ENCODE measurements around the gene EXOC4.

EXOC4 gene

DNA sequence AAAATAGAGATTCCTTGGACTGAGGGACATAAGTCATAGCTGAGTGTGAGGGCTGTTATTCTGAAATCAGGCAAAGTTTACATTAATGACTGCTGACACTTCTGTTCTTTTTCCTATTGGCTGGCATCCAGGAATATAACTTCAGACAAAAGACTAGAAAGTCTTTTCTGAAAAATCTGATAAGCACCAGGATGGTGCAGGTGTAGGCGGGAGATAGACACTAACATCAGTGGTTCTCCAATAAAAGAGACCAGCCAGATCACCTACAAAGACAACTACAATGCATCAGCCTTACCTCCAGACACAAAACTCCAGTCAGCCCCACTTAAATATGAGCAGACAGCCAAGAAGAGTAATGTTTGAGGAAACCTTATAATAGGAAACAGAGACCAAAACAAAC lies 705.9 kb downstream of the EXOC4 start:
- Histone ChIP-seq H3K9ac (ENCODE audit: insufficient read length, low read depth) (no peak overlapping the region), H3K36me3 (ENCODE audit: insufficient read depth, insufficient read length, low read length) (no peaks in the 10 kb centered on the region), H3K27me3 (ENCODE audit: insufficient read depth, insufficient read length) (no peaks in the 10 kb centered on the region), H3K9me3 (ENCODE audit: insufficient read depth, low read length) (peaks cover 16% of the 10 kb centered on the region; the same call in 1 of the 2 replicates), H3K4me3 (ENCODE audit: insufficient read length, low read depth) (no peak overlapping the region), H3K4me1 (ENCODE audit: insufficient read depth, insufficient read length) (no peaks in the 10 kb centered on the region)
- no peak for DNase-seq (ENCODE audit: low read depth, low spot score)
- no peak for TF ChIP-seq ZNF274 (IDR thresholded peaks at IDR 0.05; ENCODE audit: low read depth, low read length)
- no peak for TF ChIP-seq SUZ12 (IDR thresholded peaks at IDR 0.05; ENCODE audit: extremely low read depth, insufficient read depth, insufficient read length)
- no peak for TF ChIP-seq YY1 (IDR thresholded peaks at IDR 0.05; ENCODE audit: insufficient read depth, insufficient read length)

- Histone ChIP-seq H3K9me3 (ENCODE audit: insufficient read depth, low read length) (peaks cover 15% of the 10 kb centered on the region; the same call in 1 of the 2 replicates), H3K27me3 (ENCODE audit: insufficient read depth, insufficient read length) (no peaks in the 10 kb centered on the region), H3K36me3 (ENCODE audit: insufficient read depth, insufficient read length, low read length) (no peaks in the 10 kb centered on the region), H3K9ac (ENCODE audit: insufficient read length, low read depth) (no peak overlapping the region), H3K4me1 (ENCODE audit: insufficient read depth, insufficient read length) (no peaks in the 10 kb centered on the region), H3K4me3 (ENCODE audit: insufficient read length, low read depth) (no peak overlapping the region)
- no peak for DNase-seq (ENCODE audit: low read depth, low spot score)
- TF ChIP-seq ZNF274 (IDR thresholded peaks at IDR 0.05; ENCODE audit: low read depth, low read length): no peak
- no peak for TF ChIP-seq YY1 (IDR thresholded peaks at IDR 0.05; ENCODE audit: insufficient read depth, insufficient read length)
- no peak for TF ChIP-seq SUZ12 (IDR thresholded peaks at IDR 0.05; ENCODE audit: extremely low read depth, insufficient read depth, insufficient read length)
Observed at GRCh38 chr7:133959505-133959904, 706.6 kb downstream of the EXOC4 start.

DNA sequence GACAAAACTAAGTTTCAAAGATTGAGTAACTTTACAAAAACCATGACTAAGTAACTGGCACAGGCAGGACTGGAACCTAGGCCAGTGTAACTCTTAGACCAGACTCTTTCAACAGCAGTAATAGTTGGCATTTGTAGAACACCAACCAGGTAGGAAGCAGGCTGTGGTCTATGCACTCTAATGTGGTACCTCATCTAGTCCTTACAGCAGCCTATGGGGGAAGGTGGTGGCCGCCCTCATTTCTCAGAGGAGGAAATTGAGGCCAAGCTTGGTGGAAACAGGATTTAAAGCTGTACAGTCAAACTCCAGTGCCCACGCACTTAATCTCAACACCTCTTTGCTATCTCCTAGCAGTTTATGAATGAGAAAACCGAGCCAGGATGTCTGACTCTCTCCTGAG lies 708.8 kb downstream of the EXOC4 start:
- Histone ChIP-seq H3K9me3 (ENCODE audit: insufficient read depth, low read length) (no peaks in the 10 kb centered on the region), H3K4me1 (ENCODE audit: insufficient read depth, insufficient read length) (no peaks in the 10 kb centered on the region), H3K27me3 (ENCODE audit: insufficient read depth, insufficient read length) (no peaks in the 10 kb centered on the region), H3K36me3 (ENCODE audit: insufficient read depth, insufficient read length, low read length) (no peaks in the 10 kb centered on the region), H3K9ac (ENCODE audit: insufficient read length, low read depth) (no peak overlapping the region), H3K4me3 (ENCODE audit: insufficient read length, low read depth) (no peak overlapping the region)
- TF ChIP-seq YY1 (IDR thresholded peaks at IDR 0.05; ENCODE audit: insufficient read depth, insufficient read length) (no peak), ZNF274 (IDR thresholded peaks at IDR 0.05; ENCODE audit: low read depth, low read length) (no peak), SUZ12 (IDR thresholded peaks at IDR 0.05; ENCODE audit: extremely low read depth, insufficient read depth, insufficient read length) (no peak)
- no peak for DNase-seq (ENCODE audit: low read depth, low spot score)

DNA sequence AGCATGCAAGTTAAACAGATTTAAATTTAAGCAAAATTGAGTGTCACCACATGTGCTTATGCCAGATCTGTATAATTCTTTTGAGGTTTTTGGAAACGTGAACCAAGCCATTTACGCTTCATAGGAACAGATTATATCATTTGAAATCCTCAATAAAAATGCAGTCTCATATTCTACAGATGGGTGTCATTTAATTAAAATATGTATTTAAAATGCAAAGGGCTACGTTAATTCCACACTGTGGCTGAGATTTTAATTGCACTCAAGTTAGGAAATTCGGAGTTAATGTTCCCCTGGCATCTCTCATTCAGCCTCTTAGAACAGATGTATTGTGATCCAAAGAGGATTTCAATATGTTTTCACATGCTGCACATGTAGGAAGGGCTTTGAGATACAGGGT lies 709.8 kb downstream of the EXOC4 start:
- Histone ChIP-seq H3K9me3 (ENCODE audit: insufficient read depth, low read length) (no peaks in the 10 kb centered on the region), H3K27me3 (ENCODE audit: insufficient read depth, insufficient read length) (no peaks in the 10 kb centered on the region), H3K36me3 (ENCODE audit: insufficient read depth, insufficient read length, low read length) (no peaks in the 10 kb centered on the region), H3K9ac (ENCODE audit: insufficient read length, low read depth) (no peak overlapping the region), H3K4me1 (ENCODE audit: insufficient read depth, insufficient read length) (no peaks in the 10 kb centered on the region), H3K4me3 (ENCODE audit: insufficient read length, low read depth) (no peak overlapping the region)
- TF ChIP-seq YY1 (IDR thresholded peaks at IDR 0.05; ENCODE audit: insufficient read depth, insufficient read length) (no peak), ZNF274 (IDR thresholded peaks at IDR 0.05; ENCODE audit: low read depth, low read length) (no peak), SUZ12 (IDR thresholded peaks at IDR 0.05; ENCODE audit: extremely low read depth, insufficient read depth, insufficient read length) (no peak)
- DNase-seq (ENCODE audit: low read depth, low spot score): no peak

DNA sequence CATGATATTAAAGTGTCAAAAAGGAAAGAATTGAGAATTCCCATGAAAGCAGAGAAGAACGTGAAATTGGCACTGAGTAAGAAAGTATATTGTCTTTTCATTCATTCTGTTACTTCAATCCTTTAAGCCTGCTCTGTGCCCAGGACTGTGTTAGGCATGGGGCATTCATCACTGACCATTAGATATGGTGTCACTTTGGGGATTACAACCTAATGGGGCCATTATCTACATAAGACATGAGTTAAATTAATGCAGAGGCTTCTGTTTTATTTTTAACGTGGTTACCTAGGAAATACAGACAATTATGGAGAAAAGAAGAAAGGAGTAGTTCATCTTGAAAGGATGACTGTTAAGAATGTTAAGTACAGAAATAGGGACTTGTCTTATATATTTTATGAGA lies 710.8 kb downstream of the EXOC4 start:
- H3K4me1 ChIP-seq (ENCODE audit: insufficient read depth, insufficient read length): no peaks in the 10 kb centered on the region
- TF ChIP-seq ZNF274 (IDR thresholded peaks at IDR 0.05; ENCODE audit: low read depth, low read length): no peak
- no peak for TF ChIP-seq YY1 (IDR thresholded peaks at IDR 0.05; ENCODE audit: insufficient read depth, insufficient read length)
- no peak for TF ChIP-seq SUZ12 (IDR thresholded peaks at IDR 0.05; ENCODE audit: extremely low read depth, insufficient read depth, insufficient read length)
- H3K27me3 ChIP-seq (ENCODE audit: insufficient read depth, insufficient read length): no peaks in the 10 kb centered on the region
- H3K9me3 ChIP-seq (ENCODE audit: insufficient read depth, low read length): no peaks in the 10 kb centered on the region
- no peak overlapping the region for H3K4me3 ChIP-seq (ENCODE audit: insufficient read length, low read depth)
- no peak for DNase-seq (ENCODE audit: low read depth, low spot score)
- H3K36me3 ChIP-seq (ENCODE audit: insufficient read depth, insufficient read length, low read length): no peaks in the 10 kb centered on the region
- H3K9ac ChIP-seq (ENCODE audit: insufficient read length, low read depth): no peak overlapping the region

DNA sequence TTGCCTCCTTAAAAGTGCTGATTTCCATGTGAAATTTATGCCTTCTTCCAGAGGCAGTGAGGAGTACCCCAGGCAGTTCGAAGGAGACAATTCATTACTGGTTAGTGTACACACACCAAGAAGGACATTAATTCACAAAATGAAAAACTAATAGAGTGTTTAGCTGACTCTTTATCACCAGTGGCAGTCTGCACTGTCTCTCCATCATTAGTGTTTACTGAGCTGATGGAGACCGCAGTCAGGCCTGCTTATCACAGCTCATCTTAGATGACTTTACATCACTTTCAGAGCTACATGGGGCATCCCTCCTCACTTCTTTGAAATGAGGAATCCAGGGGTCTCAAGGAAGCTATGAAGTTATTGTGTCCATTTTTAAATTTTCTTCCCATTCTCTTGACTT lies 718.7 kb downstream of the EXOC4 start:
- TF ChIP-seq SUZ12 (IDR thresholded peaks at IDR 0.05; ENCODE audit: extremely low read depth, insufficient read depth, insufficient read length) (no peak), ZNF274 (IDR thresholded peaks at IDR 0.05; ENCODE audit: low read depth, low read length) (no peak), YY1 (IDR thresholded peaks at IDR 0.05; ENCODE audit: insufficient read depth, insufficient read length) (no peak)
- no peaks in the 10 kb centered on the region for H3K9me3 ChIP-seq (ENCODE audit: insufficient read depth, low read length)
- no peaks in the 10 kb centered on the region for H3K36me3 ChIP-seq (ENCODE audit: insufficient read depth, insufficient read length, low read length)
- H3K4me1 ChIP-seq (ENCODE audit: insufficient read depth, insufficient read length): no peaks in the 10 kb centered on the region
- no peak overlapping the region for H3K4me3 ChIP-seq (ENCODE audit: insufficient read length, low read depth)
- H3K9ac ChIP-seq (ENCODE audit: insufficient read length, low read depth): no peak overlapping the region
- DNase-seq (ENCODE audit: low read depth, low spot score): no peak
- no peaks in the 10 kb centered on the region for H3K27me3 ChIP-seq (ENCODE audit: insufficient read depth, insufficient read length)

DNA sequence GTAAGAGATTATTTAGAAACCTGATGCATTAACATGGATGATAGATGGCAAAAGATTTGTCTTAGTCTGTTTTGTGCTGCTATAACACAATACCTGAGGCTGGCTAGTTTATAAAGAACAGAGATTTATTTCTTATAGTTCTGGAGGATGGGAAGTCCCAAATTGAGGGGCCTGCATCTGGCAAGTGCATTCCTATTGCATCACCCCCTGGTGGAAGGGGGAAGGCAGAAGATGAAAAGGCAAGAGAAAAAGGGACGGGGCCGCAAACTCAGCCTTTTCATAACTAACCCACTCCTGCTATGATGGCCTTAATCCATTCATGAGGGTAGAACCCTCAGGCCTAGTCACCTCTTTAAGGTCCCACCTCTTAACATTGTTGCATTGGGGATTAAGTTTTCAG lies 720.8 kb downstream of the EXOC4 start:
- Histone ChIP-seq H3K27me3 (ENCODE audit: insufficient read depth, insufficient read length) (no peaks in the 10 kb centered on the region), H3K9me3 (ENCODE audit: insufficient read depth, low read length) (no peaks in the 10 kb centered on the region), H3K9ac (ENCODE audit: insufficient read length, low read depth) (no peak overlapping the region), H3K4me1 (ENCODE audit: insufficient read depth, insufficient read length) (no peaks in the 10 kb centered on the region), H3K4me3 (ENCODE audit: insufficient read length, low read depth) (no peak overlapping the region), H3K36me3 (ENCODE audit: insufficient read depth, insufficient read length, low read length) (no peaks in the 10 kb centered on the region)
- no peak for DNase-seq (ENCODE audit: low read depth, low spot score)
- TF ChIP-seq YY1 (IDR thresholded peaks at IDR 0.05; ENCODE audit: insufficient read depth, insufficient read length): no peak
- no peak for TF ChIP-seq ZNF274 (IDR thresholded peaks at IDR 0.05; ENCODE audit: low read depth, low read length)
- no peak for TF ChIP-seq SUZ12 (IDR thresholded peaks at IDR 0.05; ENCODE audit: extremely low read depth, insufficient read depth, insufficient read length)

Measured in NT2/D1 (cell line).